ENCODE data around the gene ASTN2.

GRCh38 chr9:117458066-117458465 lies 43.2 kb upstream of the ASTN2 start:
- TF ChIP-seq POLR2A (IDR thresholded peaks at IDR 0.05) = no peak
- TF ChIP-seq CTCF (IDR thresholded peaks at IDR 0.05 in 8 of 11, conservative IDR thresholded peaks at IDR 0.05 in 3 of 11) = no peak
- no peak for TF ChIP-seq POLR2AphosphoS5 (IDR thresholded peaks at IDR 0.05)

Data from spleen (tissue), 7 donors.